PC-3 (cell line): ENCODE measurements around the gene GGCX. TPM values are rescaled to one million over a fixed set of nuclear protein-coding genes. Genes with fewer than 3 reads are reported as not detected.

Experiments used
- ATAC-seq: fragments of 200-7000 bp; cut with Tn5 transposase; 2 replicates; pipeline ENCODE4 v1.9.1; 2020; ENCODE audit warnings: mild to moderate bottlenecking, moderate library complexity
- BruUV-seq: library from RNA; stranded (reverse); fragments of 400-500 nt; replicated peaks from 2 replicates; lab custom pipeline; 2021; lab: Mats Ljungman, UMichigan
- CTCF ChIA-PET: fragments of 300-600 bp; sonication (Branson Sonifier 250); formaldehyde crosslinking; loops from one replicate; lab custom pipeline; 2022; ENCODE audit warnings: antibody characterized with exemption; lab: Charles Lee
- POLR2A ChIA-PET: fragments of 300-600 bp; sonication (Branson Sonifier 250); formaldehyde crosslinking; loops from one replicate; lab custom pipeline; 2022; ENCODE audit warnings: antibody characterized with exemption; ENCODE audit not compliant: unreplicated experiment; lab: Charles Lee
- DNase-seq: peaks from one replicate; pipeline ENCODE4 v3.0.0-alpha.2; 2015
- H2AFZ ChIP-seq: fragments of 300-600 bp; sonication (generic); 2 replicates; pipeline ENCODE4 v1.6.0; 2016; ENCODE audit warnings: antibody characterized with exemption, low read length
- H3F3A ChIP-seq: fragments of 300-600 bp; sonication (generic); one replicate; pipeline ENCODE4 v1.6.0; 2017; ENCODE audit warnings: antibody characterized with exemption, low read length, control low read depth, mild to moderate bottlenecking; ENCODE audit not compliant: unreplicated experiment
- H3K27ac ChIP-seq: fragments of 300-600 bp; sonication (generic); 2 replicates; pipeline ENCODE4 v1.5.1; 2016; ENCODE audit warnings: mild to moderate bottlenecking, low read length
- H3K27me3 ChIP-seq: fragments of 300-600 bp; sonication (generic); 2 replicates; pipeline ENCODE4 v1.6.1; 2016; ENCODE audit warnings: low read length, mixed read lengths
- H3K36me3 ChIP-seq: fragments of 300-600 bp; sonication (generic); 2 replicates; pipeline ENCODE4 v1.6.1; 2016; ENCODE audit warnings: low read depth, mixed run types, low read length, mixed read lengths
- H3K4me1 ChIP-seq: fragments of 300-600 bp; sonication (generic); 2 replicates; pipeline ENCODE4 v1.5.1; 2016; ENCODE audit warnings: low read length; ENCODE audit not compliant: insufficient read depth
- H3K4me2 ChIP-seq: fragments of 300-600 bp; sonication (generic); 2 replicates; pipeline ENCODE4 v1.6.0; 2016; ENCODE audit warnings: low read length
- H3K4me3 ChIP-seq: fragments of 300-600 bp; sonication (generic); 2 replicates; pipeline ENCODE4 v1.5.1; 2016; ENCODE audit warnings: mild to moderate bottlenecking, low read length, mixed read lengths
- H3K79me2 ChIP-seq: fragments of 300-600 bp; sonication (generic); 2 replicates; pipeline ENCODE4 v1.6.1; 2017; ENCODE audit warnings: low read length, mixed read lengths
- H3K9ac ChIP-seq: fragments of 300-600 bp; sonication (generic); 2 replicates; pipeline ENCODE4 v1.6.0; 2016; ENCODE audit warnings: mild to moderate bottlenecking, low read length
- H3K9me2 ChIP-seq: fragments of 300-600 bp; sonication (generic); replicated peaks from 2 replicates; pipeline ENCODE4 v1.6.1; 2016; ENCODE audit warnings: mixed run types, low read length, mixed read lengths
- H3K9me3 ChIP-seq: fragments of 300-600 bp; sonication (generic); 2 replicates; pipeline ENCODE4 v1.6.1; 2016; ENCODE audit warnings: low read length, mixed read lengths
- H4K20me1 ChIP-seq: fragments of 300-600 bp; sonication (generic); 2 replicates; pipeline ENCODE4 v1.6.1; 2016; ENCODE audit warnings: low read length, mixed read lengths
- CTCF ChIP-seq: fragments of 300-600 bp; sonication (generic); conservative IDR thresholded peaks from 2 replicates; pipeline ENCODE4 v1.5.1; 2017; ENCODE audit warnings: antibody characterized with exemption, low read depth, mild to moderate bottlenecking, low read length
- EZH2 ChIP-seq: fragments of 300-600 bp; sonication (generic); IDR thresholded peaks from one replicate; pipeline ENCODE4 v1.6.1; 2017; ENCODE audit warnings: antibody characterized with exemption, mild to moderate bottlenecking, low read length; ENCODE audit not compliant: unreplicated experiment
- EZH2phosphoT487 ChIP-seq: fragments of 300-600 bp; sonication (generic); IDR thresholded peaks from 2 replicates; pipeline ENCODE4 v1.6.1; 2018; ENCODE audit warnings: mild to moderate bottlenecking, antibody characterized with exemption, low read length, borderline replicate concordance
- intact Hi-C: fragments of 100-400 bp; cut with micrococcal nuclease; formaldehyde crosslinking; loops from 2 replicates; pipeline ENCODE4 v1.9.0; 2023
- total RNA-seq: library from RNA; depleted of rRNA; stranded (reverse); fragments of >200 nt; gene quantifications from 2 replicates; pipeline ENCODE4 v1.2.3, GENCODE V29; 2014

The GGCX gene
- total RNA-seq, 1 experiment from 2014 or later: 46.7 TPM

DNA sequence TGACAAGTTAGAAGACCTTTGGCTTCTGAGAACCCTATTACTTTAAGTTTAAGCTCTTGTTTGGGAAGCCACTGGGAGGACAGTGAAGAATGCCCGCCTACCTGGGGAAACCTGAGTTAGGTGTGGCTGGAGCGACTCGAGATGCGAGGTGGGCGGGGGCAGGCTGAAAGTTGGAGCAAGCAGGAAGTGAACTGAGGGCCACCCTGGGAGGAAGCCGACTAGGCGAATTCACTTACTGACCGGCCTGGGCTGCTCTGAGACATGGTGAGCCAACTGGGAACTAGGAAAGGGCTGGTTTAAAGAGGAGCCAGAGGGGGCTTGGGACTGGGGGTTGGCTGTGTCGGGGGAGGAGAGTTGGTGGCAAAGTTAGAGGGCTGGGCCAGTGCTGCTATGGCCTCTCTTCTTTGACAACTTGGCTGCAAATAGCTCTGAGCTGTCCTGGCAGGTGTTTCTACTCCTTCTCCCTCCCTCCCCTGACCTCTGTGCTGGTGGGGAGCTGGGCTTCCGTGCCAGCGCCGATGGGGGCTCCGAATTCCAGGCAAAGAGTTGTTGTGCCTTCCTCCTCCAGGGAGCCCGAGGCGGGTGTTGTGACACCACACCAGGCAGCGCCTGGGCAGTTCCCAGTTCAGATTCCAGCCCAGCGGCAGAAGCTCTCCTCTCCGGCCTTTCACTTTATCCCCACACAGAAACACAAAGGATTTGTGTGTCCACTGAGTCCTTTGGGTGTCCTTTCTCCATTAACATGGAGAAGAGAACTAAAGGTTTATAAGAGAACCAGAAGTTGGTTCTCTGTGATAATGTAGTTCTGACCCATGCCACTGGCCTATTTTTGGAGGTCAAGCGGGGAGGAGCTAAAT, 16.3 kb upstream of the GGCX start, which contains the start of gene VAMP8:
VAMP8 (plus strand) TSS at position 201 of the 857 bp plus-strand sequence; CDS start at position 262, 61 bp downstream.
- Histone ChIP-seq H3K9me3 (no peaks in the 10 kb centered on the region), H3K27ac (peak within 1 kb of the TSS; percentile 20), H4K20me1 (no peaks in the 10 kb centered on the region), H2AFZ (peak within 1 kb of the TSS; percentile 73), H3K4me2 (peak within 1 kb of the TSS; percentile 85), H3K4me3 (peak within 1 kb of the TSS; percentile 73), H3K36me3 (no peaks in the 10 kb centered on the region), H3K79me2 (peaks cover 24% of the 10 kb centered on the region), H3K27me3 (no peaks in the 10 kb centered on the region), H3K9ac (peak within 1 kb of the TSS; percentile 69), H3K9me2 (no peaks in the 10 kb centered on the region), H3K4me1 (peaks cover 18% of the 10 kb centered on the region), H3F3A (no peaks in the 10 kb centered on the region)
- POLR2A ChIA-PET: interaction anchor here (0.5 to 1.4 kb wide), 5 partner anchors 10 to 509 kb away, joined by 3 to 14 read pairs (median 4); partner anchors contain the start of gene CAPG
- TF ChIP-seq EZH2phosphoT487: no peak
- TF ChIP-seq EZH2: no peak
- TF ChIP-seq CTCF: no peak
- CTCF ChIA-PET: no interaction called here
- ATAC-seq (peak; percentile 90), DNase-seq (peak; percentile 80)
- TSS peak; percentile 57 for BruUV-seq
- intact Hi-C loops: loop anchor here (1.0 kb wide), 1 partner anchor 16 kb away; the partner anchor contains the start of gene GGCX

- POLR2A ChIA-PET: interaction anchor here (0.6 to 1.4 kb wide), 4 partner anchors 10 to 509 kb away, joined by 4 to 14 read pairs (median 4); no protein-coding TSS in a partner anchor
- peak overlapping the region; percentile 69; the same call in 1 of the 2 replicates for H3K9ac ChIP-seq
- no peaks in the 10 kb centered on the region for H3K27me3 ChIP-seq
- TF ChIP-seq EZH2: no peak
- TF ChIP-seq CTCF: no peak
- TF ChIP-seq EZH2phosphoT487: no peak
- ATAC-seq (no peak), DNase-seq (no peak)
- no peaks in the 10 kb centered on the region for H3F3A ChIP-seq
- H3K4me1 ChIP-seq: peaks cover 18% of the 10 kb centered on the region
- peaks cover 24% of the 10 kb centered on the region for H3K79me2 ChIP-seq
- intact Hi-C loops: loop anchor here (1.0 kb wide), 1 partner anchor 16 kb away; the partner anchor contains the start of gene GGCX
- CTCF ChIA-PET: no interaction called here
- TSS peak; percentile 35 for BruUV-seq
- H3K9me3 ChIP-seq: no peaks in the 10 kb centered on the region
- peak overlapping the region; percentile 73 for H3K4me3 ChIP-seq
- peak overlapping the region; percentile 20; the same call in 1 of the 2 replicates for H3K27ac ChIP-seq
- H3K4me2 ChIP-seq: peak overlapping the region; percentile 85
- H2AFZ ChIP-seq: peak overlapping the region; percentile 73
- H4K20me1 ChIP-seq: no peaks in the 10 kb centered on the region
- H3K36me3 ChIP-seq: no peaks in the 10 kb centered on the region
- no peaks in the 10 kb centered on the region for H3K9me2 ChIP-seq
Observed at GRCh38 chr2:85577063-85577385, 15.7 kb upstream of the GGCX start.
